Suprapubic skin (tissue), 4 donors: ENCODE results near the gene KCNJ2. TPM values are rescaled to one million over a fixed set of nuclear protein-coding genes. Genes with fewer than 3 reads are reported as not detected.

Experiments
- DNase-seq, 2 donors: peaks; one replicate each; pipeline ENCODE4 v3.0.0-alpha.2; 2019; ENCODE audit warnings: low spot score in 2 of 2
- H3K27ac ChIP-seq: fragments of 200-600 bp; sonication (generic); one replicate; pipeline ENCODE4 v1.5.1; 2019
- H3K27me3 ChIP-seq: fragments of 200-600 bp; sonication (generic); one replicate; pipeline ENCODE4 v1.5.1; 2019
- H3K36me3 ChIP-seq: fragments of 200-600 bp; sonication (generic); one replicate; pipeline ENCODE4 v1.5.1; 2019
- H3K4me1 ChIP-seq: fragments of 200-600 bp; sonication (generic); one replicate; pipeline ENCODE4 v1.5.1; 2019
- H3K4me3 ChIP-seq: fragments of 200-600 bp; sonication (generic); one replicate; pipeline ENCODE4 v1.5.1; 2019; ENCODE audit warnings: mild to moderate bottlenecking
- H3K9me3 ChIP-seq: fragments of 200-600 bp; sonication (generic); one replicate; pipeline ENCODE4 v1.5.1; 2019
- CTCF ChIP-seq, 2 donors: fragments of 200-600 bp in 1 of 2; fragments of 450-650 bp in 1 of 2; sonication (generic) in 1 of 2; IDR thresholded peaks; one replicate each; pipeline ENCODE4 v1.5.1; 2016 to 2019; ENCODE audit warnings: antibody characterized with exemption in 2 of 2, mild to moderate bottlenecking in 1 of 2, moderate library complexity in 1 of 2
- EP300 ChIP-seq: sonication (generic); formaldehyde crosslinking; IDR thresholded peaks from one replicate; pipeline ENCODE4 v1.6.1; 2017; ENCODE audit warnings: antibody characterized with exemption
- POLR2A ChIP-seq, 2 donors: fragments of 450-650 bp; IDR thresholded peaks; one replicate each; pipeline ENCODE4 v1.6.1; 2017; ENCODE audit warnings: antibody characterized with exemption in 2 of 2, mild to moderate bottlenecking in 2 of 2, moderate library complexity in 2 of 2
- POLR2AphosphoS5 ChIP-seq, 3 donors: sonication (generic); formaldehyde crosslinking; IDR thresholded peaks; one replicate each; pipeline ENCODE4 v1.6.1; 2017; ENCODE audit warnings: antibody characterized with exemption in 3 of 3
- WGBS: methylation state at CpG from one replicate; pipeline ENCODE4 v1.1.5; 2018; 5-methylcytosine and 5-hydroxymethylcytosine counted together
- total RNA-seq, 4 donors: library from RNA; depleted of rRNA; stranded (reverse); fragments of >200 nt; gene quantifications; one replicate each; pipeline ENCODE4 v1.1.0, GENCODE V29; 2016

The KCNJ2 gene
- total RNA-seq, 4 donors from 2014 or later, result 5.5 to 15.7 (median 7.9) TPM

- Histone ChIP-seq H3K27me3 (no peaks in the 10 kb centered on the region), H3K27ac (no peak overlapping the region)
- TF ChIP-seq POLR2AphosphoS5 (IDR thresholded peaks at IDR 0.05) (no peak), POLR2A (IDR thresholded peaks at IDR 0.05) (no peak), CTCF (IDR thresholded peaks at IDR 0.05) (no peak), EP300 (no peak)
Observed at GRCh38 chr17:70184770-70185169, 15.4 kb downstream of the KCNJ2 start.

GRCh38 chr17:70185285-70185684, 16.0 kb downstream of the KCNJ2 start:
- no peak overlapping the region for H3K4me3 ChIP-seq
- H3K27me3 ChIP-seq, result no peaks in the 10 kb centered on the region
- DNase-seq, result no peak
- TF ChIP-seq POLR2AphosphoS5 (IDR thresholded peaks at IDR 0.05) (no peak), EP300 (no peak), CTCF (IDR thresholded peaks at IDR 0.05) (no peak), POLR2A (IDR thresholded peaks at IDR 0.05) (no peak)
- no peak overlapping the region for H3K27ac ChIP-seq
- H3K9me3 ChIP-seq, result no peaks in the 10 kb centered on the region
- peaks cover 25% of the 10 kb centered on the region for H3K4me1 ChIP-seq
- 82% methylated on average over 3 of the region's 3 CpGs for WGBS
- no peaks in the 10 kb centered on the region for H3K36me3 ChIP-seq

More at GRCh38 chr17:70184770-70185169, 15.4 kb downstream of the KCNJ2 start:
- WGBS, result 51% methylated on average over 4 of the region's 4 CpGs
- no peak for DNase-seq
- H3K9me3 ChIP-seq, result no peaks in the 10 kb centered on the region
- no peaks in the 10 kb centered on the region for H3K36me3 ChIP-seq
- no peak overlapping the region for H3K4me3 ChIP-seq
- peaks cover 25% of the 10 kb centered on the region for H3K4me1 ChIP-seq

- 76% methylated on average over 3 of the region's 3 CpGs for WGBS
- TF ChIP-seq EP300 (no peak), CTCF (IDR thresholded peaks at IDR 0.05) (no peak), POLR2AphosphoS5 (IDR thresholded peaks at IDR 0.05) (no peak), POLR2A (IDR thresholded peaks at IDR 0.05) (no peak)
Observed at GRCh38 chr17:70187383-70187782, 18.1 kb downstream of the KCNJ2 start.

GRCh38 chr17:70190959-70191805, 21.9 kb downstream of the KCNJ2 start:
- H3K27ac ChIP-seq, result no peak overlapping the region
- TF ChIP-seq CTCF (IDR thresholded peaks at IDR 0.05) (no peak), POLR2A (IDR thresholded peaks at IDR 0.05) (no peak), POLR2AphosphoS5 (IDR thresholded peaks at IDR 0.05) (no peak), EP300 (no peak)
- peaks cover 13% of the 10 kb centered on the region for H3K4me1 ChIP-seq
- no peaks in the 10 kb centered on the region for H3K9me3 ChIP-seq
- no peaks in the 10 kb centered on the region for H3K27me3 ChIP-seq
- no peak overlapping the region for H3K4me3 ChIP-seq
- H3K36me3 ChIP-seq, result no peaks in the 10 kb centered on the region
- DNase-seq, result no peak
- WGBS, result 50% methylated on average over 2 of the region's 2 CpGs

More at GRCh38 chr17:70187383-70187782, 18.1 kb downstream of the KCNJ2 start:
- Histone ChIP-seq H3K27me3 (no peaks in the 10 kb centered on the region), H3K36me3 (no peaks in the 10 kb centered on the region), H3K27ac (no peak overlapping the region), H3K9me3 (no peaks in the 10 kb centered on the region), H3K4me1 (peaks cover 25% of the 10 kb centered on the region), H3K4me3 (no peak overlapping the region)
- DNase-seq, result no peak

- TF ChIP-seq CTCF (IDR thresholded peaks at IDR 0.05), result no peak
- no peak for TF ChIP-seq POLR2AphosphoS5 (IDR thresholded peaks at IDR 0.05)
- no peak for TF ChIP-seq EP300
- no peak for TF ChIP-seq POLR2A (IDR thresholded peaks at IDR 0.05)
Observed at GRCh38 chr17:70195091-70195490, 25.8 kb downstream of the KCNJ2 start.

More at GRCh38 chr17:70195091-70195490, 25.8 kb downstream of the KCNJ2 start:
- DNase-seq, result no peak
- Histone ChIP-seq H3K4me1 (peaks cover 12% of the 10 kb centered on the region), H3K27me3 (no peaks in the 10 kb centered on the region), H3K9me3 (no peaks in the 10 kb centered on the region), H3K27ac (no peak overlapping the region), H3K36me3 (no peaks in the 10 kb centered on the region), H3K4me3 (no peak overlapping the region)
